ENCODE measurements around the gene CACNA1D.

Gene CACNA1D

GRCh38 chr3:53665608-53666425 lies 171.4 kb downstream of the CACNA1D start:
- no peak for DNase-seq

GRCh38 chr3:53668872-53669271 lies 174.5 kb downstream of the CACNA1D start:
- DNase-seq, result no peak

- DNase-seq, result no peak
Measured at GRCh38 chr3:53670721-53671120, 176.3 kb downstream of the CACNA1D start.

- no peak for DNase-seq
Measured at GRCh38 chr3:53671192-53671960, 177.0 kb downstream of the CACNA1D start.

GRCh38 chr3:53671961-53672299 lies 177.5 kb downstream of the CACNA1D start:
- no peak for DNase-seq

- no peak for DNase-seq
Measured at GRCh38 chr3:53672981-53673380, 178.6 kb downstream of the CACNA1D start.

GRCh38 chr3:53673722-53674350 lies 179.4 kb downstream of the CACNA1D start:
- no peak for DNase-seq

- no peak for DNase-seq
Measured at GRCh38 chr3:53674582-53674981, 180.2 kb downstream of the CACNA1D start.

GRCh38 chr3:53675022-53675697 lies 180.7 kb downstream of the CACNA1D start:
- DNase-seq, result no peak

- no peak for DNase-seq
Measured at GRCh38 chr3:53675942-53676341, 181.5 kb downstream of the CACNA1D start.

GRCh38 chr3:53677413-53677812 lies 183.0 kb downstream of the CACNA1D start:
- DNase-seq, result no peak

- no peak for DNase-seq
Measured at GRCh38 chr3:53680028-53680427, 185.6 kb downstream of the CACNA1D start.

- no peak for DNase-seq
Measured at GRCh38 chr3:53682807-53683206, 188.4 kb downstream of the CACNA1D start.

GRCh38 chr3:53688066-53688465 lies 193.7 kb downstream of the CACNA1D start:
- no peak for DNase-seq

- no peak for DNase-seq
Measured at GRCh38 chr3:53688989-53689388, 194.6 kb downstream of the CACNA1D start.

- no peak for DNase-seq
Measured at GRCh38 chr3:53689681-53690080, 195.3 kb downstream of the CACNA1D start.

- no peak for DNase-seq
Measured at GRCh38 chr3:53690521-53690920, 196.1 kb downstream of the CACNA1D start.

GRCh38 chr3:53691349-53691748 lies 196.9 kb downstream of the CACNA1D start:
- no peak for DNase-seq

- no peak for DNase-seq
Measured at GRCh38 chr3:53691885-53692284, 197.5 kb downstream of the CACNA1D start.

GRCh38 chr3:53693451-53693850 lies 199.0 kb downstream of the CACNA1D start:
- no peak for DNase-seq

- no peak for DNase-seq
Measured at GRCh38 chr3:53694046-53694445, 199.6 kb downstream of the CACNA1D start.

- DNase-seq, result no peak
Measured at GRCh38 chr3:53694666-53695323, 200.4 kb downstream of the CACNA1D start.

GRCh38 chr3:53695324-53695690 lies 200.9 kb downstream of the CACNA1D start:
- DNase-seq, result no peak

Measured in SHP77 treated with DMSO at 0.1 percent for 48 hours (cell line).